Left lobe of liver (tissue), 2 donors: ENCODE data around the gene NTHL1. TPM values are rescaled to one million over a fixed set of nuclear protein-coding genes. Genes with fewer than 3 reads are reported as not detected.

Experiments
- ATAC-seq: fragments of 200-7000 bp; cut with Tn5 transposase; one replicate; pipeline ENCODE4 v1.9.1; 2020; ENCODE audit warnings: mild to moderate bottlenecking, moderate library complexity
- DNase-seq: peaks from one replicate; pipeline ENCODE4 v3.0.0-alpha.2; 2020; ENCODE audit warnings: low spot score
- total RNA-seq: library from RNA; stranded (reverse); gene quantifications from one replicate; pipeline ENCODE4 v1.2.1, GENCODE V29; 2021
- donor health status: DM: no; HTN: no; CAD: no; lungs with moderate emphysema.
- donor health status: DM: no; HTN: yes; CAD: no.

Gene NTHL1
- total RNA-seq, 1 donor from 2014 or later = 109 TPM

DNA sequence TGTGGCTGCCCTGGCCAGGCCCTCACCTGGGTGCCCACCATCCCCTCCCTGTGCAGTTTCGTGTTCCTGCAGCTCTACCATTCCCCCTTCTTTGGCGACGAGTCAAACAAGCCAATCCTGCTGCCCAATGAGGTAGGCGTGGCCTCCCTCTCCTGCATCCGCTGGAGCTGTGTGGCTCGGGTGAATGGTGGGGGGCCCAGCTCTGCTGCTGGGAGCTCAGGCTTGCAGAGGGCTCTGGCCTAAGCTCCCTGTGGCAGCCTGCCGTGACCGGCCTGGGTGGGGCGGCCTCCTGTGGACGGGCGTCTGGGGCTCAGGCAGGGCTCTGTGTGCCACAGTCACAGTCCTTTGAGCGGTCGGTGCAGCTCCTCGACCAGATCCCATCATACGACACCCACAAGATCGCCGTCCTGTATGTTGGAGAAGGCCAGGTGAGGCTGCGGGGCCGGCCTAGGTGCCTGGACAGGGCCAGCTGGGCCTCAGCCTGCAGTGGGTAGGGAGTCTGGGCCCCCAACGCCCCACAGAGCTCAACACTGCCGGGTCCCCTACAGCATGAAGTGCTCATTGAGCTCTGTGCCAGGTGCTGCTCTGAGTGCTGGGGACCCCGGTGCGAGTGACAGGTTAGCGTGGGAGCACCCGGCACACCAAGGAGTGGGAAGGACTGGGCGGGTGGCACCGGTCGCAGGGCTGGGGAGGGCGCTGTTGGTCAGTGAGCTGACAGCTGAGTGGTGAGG lies 37.4 kb upstream of the NTHL1 start:
- ATAC-seq (no peak), DNase-seq (no peak)

DNA sequence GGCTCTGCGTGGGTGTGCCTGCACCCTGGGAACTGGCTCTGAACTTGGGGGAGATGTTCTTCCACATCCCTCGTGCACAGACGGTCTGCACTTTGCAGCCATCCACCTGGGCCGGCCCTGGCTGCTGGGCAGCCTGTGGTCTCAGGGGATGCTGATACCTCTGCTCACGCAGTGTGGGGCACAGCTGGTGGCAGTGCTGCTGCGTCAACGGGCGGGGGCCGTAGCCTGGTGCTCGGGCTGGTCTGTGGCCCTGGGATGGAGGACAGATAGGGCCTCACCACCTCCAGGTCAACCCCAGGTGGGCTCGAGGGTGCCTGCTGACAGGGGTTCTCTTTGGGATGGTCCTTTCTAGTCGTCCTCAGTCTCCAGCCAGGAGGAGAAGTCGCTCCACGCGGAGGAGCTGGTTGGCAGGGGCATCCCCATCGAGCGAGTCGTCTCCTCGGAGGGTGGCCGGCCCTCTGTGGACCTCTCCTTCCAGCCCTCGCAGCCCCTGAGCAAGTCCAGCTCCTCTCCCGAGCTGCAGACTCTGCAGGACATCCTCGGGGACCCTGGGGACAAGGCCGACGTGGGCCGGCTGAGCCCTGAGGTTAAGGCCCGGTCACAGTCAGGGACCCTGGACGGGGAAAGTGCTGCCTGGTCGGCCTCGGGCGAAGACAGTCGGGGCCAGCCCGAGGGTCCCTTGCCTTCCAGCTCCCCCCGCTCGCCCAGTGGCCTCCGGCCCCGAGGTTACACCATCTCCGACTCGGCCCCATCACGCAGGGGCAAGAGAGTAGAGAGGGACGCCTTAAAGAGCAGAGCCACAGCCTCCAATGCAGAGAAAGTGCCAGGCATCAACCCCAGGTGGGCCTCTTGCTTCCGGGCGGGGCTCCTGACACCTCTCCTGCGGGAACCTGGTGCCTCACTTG lies 36.5 kb upstream of the NTHL1 start:
- DNase-seq (no peak), ATAC-seq (no peak)

DNA sequence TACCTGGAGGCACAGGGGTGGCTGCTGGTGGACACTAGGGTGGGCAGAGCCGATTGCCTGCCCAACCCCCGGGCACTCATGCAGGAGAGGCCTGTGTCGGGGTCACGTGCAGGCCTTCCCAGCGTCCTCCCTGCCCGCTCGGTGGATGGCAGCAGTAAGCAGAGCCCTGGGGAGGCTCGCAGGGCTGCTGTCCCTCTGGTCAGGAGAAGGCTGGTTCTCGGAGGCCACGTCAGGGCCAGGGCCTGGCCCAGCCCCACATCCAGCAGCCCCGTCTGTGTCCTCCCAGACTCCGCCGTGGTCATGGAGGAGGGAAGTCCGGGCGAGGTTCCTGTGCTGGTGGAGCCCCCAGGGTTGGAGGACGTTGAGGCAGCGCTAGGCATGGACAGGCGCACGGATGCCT lies 35.8 kb upstream of the NTHL1 start:
- ATAC-seq (no peak), DNase-seq (no peak)

DNA sequence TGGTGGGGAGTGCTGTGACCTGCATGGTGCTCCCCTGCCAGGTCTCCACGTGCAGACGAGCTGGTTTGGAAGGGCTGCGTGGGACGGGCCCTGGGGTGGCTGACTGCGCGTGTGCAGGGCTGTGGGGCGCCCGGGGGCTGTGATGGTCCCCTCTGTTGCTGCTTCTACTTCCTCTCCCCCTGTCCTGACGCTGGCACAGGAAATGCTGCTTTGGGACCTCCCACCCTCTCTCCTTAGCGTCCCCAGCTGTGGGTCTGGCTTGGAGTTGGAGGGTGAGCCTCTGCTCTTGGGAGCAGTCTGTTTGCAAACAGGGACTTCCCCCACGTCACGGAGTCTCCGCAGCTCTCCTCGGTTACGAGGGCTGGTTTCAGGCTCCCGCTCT lies 35.3 kb upstream of the NTHL1 start:
- no peak for ATAC-seq
- DNase-seq = no peak

DNA sequence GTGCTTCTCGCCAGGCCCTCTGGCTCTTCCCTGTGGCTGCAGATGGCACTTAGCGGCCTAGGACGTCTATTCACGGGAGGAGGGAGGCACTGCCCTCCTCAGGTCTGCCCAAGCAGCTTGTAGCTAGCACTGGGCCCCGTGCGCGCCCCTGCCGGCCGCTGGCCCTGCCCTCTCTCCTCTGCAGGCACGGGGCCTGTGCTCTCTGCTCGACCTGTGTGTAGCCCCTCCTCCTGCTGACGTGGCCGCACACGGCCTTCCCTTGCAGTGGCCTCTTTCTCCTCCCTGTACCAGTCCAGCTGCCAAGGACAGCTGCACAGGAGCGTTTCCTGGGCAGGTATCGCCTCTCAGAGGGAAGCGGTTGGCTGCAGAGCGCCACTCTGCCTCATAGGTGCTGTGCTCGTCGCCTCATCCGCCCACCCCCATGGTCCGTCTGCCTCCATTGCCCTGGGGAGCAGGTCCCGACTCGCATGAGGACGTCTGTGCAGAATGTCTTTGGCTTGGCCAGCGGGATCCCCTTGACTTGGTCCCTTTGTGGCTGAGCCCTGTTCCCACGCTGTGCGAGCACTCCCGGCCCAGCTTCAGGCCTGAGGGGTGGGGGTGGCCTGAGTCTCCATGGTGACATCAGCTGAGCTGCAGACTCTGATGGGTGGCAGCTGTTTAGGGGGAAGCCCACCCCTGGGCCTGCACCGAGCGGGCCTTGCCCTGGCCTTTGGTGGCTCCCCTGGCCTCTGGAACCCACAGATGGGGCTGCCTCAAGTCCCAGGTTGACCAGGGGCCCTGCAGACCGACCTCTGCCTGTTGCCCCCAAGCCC lies 34.7 kb upstream of the NTHL1 start:
- DNase-seq = peak; percentile 93

DNA sequence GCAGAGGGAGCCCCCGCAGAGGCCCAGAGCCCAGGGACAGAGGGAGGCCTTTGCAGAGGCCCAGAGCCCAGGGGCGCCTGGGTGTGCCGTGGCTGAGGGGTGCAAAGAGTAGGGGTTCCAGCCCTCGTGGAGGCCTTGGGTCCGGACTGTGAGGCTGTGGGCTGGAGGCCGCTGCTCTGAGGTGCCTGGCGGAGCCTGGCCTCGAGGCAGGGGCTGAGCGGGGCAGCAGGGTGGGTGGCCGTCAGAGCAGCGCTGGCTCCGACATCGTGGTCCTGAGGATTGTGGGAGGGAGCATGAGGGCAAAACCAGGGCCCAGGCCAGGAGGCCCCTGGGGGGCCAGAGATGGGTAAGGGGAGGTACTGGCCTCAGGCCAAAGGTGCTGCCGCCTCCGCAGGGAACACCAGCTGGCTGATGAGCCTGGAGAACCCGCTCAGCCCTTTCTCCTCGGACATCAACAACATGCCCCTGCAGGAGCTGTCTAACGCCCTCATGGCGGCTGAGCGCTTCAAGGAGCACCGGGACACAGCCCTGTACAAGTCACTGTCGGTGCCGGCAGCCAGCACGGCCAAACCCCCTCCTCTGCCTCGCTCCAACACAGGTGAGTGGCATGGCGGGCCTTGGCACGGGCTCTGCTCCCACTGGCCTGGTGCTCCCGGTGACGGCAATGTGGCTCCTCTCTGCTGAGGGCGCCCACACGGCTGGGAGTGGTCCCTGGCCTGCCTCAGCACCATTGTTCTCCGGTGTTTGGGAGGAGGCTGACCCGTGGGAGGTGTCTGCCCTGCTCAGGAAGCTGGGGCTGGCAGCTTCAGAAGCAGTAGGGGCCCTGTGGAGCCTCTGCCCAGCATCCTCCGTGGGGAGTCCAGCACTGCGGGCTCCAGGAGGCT lies 33.8 kb upstream of the NTHL1 start:
- ATAC-seq (peak; percentile 0), DNase-seq (no peak)

More for the DNA sequence above, 34.7 kb upstream of the NTHL1 start:
- ATAC-seq = peak; percentile 76

DNA sequence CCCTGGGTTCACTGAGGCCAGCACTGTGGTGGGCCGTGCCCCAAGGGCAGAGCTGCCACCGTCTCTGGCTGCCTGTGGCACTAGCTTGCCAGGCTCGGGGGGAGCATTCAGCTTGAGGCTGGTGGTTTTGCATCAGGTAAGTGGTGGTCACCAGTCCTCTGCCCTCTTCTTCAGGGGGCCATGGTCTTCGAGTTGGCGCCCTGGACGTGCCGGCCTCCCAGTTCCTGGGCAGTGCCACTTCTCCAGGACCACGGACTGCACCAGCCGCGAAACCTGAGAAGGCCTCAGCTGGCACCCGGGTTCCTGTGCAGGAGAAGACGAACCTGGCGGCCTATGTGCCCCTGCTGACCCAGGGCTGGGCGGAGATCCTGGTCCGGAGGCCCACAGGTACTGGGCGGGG lies 32.4 kb upstream of the NTHL1 start:
- DNase-seq = no peak
- no peak for ATAC-seq

DNA sequence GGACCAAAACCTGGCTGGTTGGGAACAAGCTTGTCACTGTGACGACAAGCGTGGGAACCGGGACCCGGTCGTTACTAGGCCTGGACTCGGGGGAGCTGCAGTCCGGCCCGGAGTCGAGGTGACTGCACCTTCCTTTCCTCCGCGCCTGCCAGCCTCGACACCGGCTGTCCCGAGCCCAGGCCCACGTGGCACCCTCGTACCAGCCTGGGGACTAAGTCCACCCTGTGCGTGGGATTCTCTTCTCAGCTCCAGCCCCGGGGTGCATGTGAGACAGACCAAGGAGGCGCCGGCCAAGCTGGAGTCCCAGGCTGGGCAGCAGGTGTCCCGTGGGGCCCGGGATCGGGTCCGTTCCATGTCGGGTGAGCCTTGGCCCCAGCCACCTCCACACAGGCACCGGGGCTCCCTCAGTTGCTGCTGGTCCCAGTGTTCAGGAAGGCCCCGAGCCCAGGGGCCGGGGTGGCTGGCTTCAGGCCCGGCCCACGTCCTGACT lies 31.7 kb upstream of the NTHL1 start:
- DNase-seq = no peak
- no peak for ATAC-seq

DNA sequence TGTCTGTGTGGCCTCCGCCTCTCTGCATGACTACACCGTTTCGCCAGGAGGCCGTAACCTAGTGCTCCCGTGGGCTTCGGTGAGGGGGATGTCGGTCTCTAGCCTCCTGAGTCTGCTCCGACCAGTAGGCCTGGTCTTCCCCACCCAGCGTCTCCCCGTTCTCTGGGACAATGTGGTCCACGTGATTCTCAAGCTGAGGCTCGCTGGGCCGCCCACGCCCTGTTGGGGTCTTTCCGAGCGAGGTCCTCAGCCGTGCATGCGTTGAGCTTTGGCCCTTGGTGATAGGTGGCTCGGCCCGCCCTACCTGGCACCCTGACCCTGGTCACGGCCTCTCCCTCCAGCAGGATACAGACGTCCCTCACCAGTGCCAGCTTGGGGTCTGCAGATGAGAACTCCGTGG lies 31.1 kb upstream of the NTHL1 start:
- DNase-seq (no peak), ATAC-seq (no peak)

DNA sequence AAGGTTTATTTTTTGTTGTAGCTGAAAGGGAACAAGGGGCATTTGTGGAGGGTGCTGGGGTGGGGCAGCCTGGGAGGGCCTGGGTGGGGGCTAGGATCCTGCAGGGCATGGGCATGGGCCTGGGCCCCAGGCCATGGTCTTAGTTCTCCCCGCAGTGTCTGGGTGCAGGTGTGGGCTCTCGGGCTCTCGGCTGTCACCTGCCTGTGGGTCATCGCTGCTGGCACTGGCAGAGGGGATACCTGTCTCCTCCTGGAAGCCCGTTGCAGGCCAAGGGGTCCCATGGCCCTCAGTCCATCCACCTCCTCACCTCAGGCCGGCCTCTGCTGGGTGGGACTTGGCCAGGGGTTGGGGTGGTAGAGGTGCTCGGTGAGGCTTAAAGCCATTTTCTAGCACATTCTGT lies 30.5 kb upstream of the NTHL1 start:
- DNase-seq = no peak
- no peak for ATAC-seq

DNA sequence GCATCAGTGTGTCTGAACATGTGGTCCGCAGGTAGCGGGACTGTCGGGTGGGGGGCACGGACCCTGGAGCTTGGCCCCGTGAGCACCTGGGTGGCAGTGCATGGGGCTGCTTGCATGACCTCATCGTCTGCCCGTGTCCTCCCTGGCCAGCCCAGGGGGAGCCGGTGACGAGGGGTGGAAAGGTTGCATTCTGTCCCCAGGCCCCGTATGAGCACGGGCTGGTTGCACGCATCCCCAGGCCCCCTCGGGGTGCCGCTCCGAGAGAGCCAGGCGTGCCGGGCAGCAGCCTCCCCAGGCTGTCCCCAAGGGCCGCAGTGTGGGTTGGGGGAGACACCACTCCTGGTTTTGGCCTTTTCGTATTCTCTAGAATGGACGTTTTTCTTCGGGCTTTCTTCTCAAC lies 30.1 kb upstream of the NTHL1 start:
- no peak for ATAC-seq
- DNase-seq = no peak

DNA sequence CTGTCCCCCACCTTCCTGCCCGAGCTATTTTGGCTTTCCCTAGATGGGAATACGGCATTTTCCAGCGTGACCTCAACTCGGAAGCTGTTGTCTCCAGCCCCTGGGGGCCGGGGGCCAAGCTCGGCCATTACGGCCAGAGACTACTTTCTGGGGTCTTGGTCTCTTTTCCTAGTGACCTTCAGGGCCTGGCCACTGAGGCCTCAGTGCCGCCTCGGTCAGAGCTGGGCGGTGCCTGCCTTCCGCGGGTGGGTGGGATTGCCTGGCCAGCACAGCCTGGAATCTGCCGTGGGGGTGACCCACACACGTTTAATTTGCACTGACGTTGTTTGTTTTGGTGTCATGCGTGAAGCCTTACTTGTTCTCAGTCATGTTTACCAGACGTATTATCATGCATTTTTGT lies 29.4 kb upstream of the NTHL1 start:
- no peak for DNase-seq
- no peak for ATAC-seq

DNA sequence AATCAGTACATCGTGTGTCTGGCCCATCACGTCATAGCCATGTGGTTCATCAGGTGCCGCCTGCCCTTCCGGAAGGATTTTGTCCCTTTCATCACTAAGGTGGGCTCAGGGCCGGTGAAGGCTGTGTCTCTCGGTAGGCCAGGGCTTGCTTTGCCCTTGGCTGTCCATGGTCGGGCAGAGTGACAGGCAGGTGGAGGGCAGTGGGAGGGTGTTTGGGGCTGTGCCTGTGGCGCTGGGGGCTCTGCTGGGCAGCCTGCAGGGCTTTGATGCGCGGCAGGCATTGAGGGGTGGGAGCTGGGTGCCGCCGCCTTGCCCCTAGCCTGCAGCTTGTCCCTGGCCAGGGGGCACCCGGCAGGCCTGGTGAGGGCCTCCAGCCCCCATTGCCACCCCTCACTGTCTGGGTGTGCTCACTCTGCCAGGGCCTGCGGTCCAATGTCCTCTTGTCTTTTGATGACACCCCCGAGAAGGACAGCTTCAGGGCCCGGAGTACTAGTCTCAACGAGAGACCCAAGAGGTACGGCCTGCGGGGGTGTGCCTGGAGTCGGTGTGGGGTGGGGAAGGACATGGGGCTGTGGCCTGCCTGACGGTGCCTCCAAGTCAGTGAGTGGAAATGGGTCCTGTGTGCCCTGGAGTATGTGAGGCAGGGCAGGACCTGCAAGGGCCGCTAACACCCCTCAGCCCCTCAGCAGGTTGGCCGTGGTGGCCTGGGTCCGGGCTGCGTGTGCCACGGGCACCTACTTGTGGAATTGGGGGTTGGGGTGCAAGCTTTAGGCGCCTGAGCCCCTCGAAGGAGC lies 28.6 kb upstream of the NTHL1 start:
- no peak for DNase-seq
- ATAC-seq = no peak

DNA sequence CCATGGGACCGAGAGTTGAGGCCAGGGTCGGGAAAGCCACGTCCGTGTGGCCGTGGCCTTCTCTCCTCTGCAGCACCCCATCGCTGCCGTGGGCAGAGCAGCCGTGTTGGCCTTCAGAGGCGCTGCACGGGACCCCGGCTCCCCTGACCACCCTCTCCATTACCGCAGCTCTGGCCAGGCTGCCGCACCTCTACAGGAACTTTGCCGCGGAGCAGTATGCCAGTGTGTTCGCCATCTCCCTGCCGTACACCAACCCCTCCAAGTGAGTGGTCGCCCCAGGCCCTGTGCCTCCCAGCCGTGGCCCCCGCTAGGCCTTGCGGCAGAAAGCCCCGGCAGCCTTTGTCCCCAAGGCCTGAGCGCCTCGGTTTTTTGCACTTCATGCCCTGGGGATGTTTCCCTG lies 28.0 kb upstream of the NTHL1 start:
- no peak for DNase-seq
- no peak for ATAC-seq

DNA sequence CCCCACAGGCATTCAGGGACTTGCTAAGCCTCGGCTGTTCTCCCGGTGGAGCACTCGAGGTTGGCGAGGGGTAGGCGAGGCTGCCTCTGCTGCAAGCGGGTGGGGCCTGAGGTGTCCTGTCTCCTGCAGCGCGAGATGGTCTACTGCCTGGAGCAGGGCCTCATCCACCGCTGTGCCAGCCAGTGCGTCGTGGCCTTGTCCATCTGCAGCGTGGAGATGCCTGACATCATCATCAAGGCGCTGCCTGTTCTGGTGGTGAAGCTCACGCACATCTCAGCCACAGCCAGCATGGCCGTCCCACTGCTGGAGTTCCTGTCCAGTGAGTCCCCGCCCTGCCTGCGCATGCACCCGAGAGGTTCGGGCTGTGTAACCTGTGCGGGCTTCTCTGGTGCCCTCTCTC lies 26.4 kb upstream of the NTHL1 start:
- ATAC-seq = no peak
- DNase-seq = no peak

DNA sequence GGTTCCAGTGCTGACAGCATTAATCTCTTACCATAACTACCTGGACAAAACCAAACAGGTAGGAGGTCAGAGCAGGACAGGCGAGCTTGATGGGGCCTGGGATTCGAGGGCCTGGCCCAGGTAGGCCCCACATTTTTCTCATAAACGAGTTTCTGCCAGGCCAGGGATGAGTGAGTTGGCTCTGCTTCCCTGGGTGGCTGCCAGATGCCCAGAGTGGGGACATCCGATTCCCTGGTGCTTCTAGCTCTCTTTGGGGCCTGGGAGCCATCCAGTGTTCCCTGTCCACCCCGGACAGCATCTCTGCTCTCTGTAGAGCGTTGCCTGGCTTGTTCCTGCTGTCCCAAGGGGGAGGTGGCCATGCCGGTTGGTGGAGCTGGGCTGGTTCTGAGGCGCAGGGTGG lies 25.3 kb upstream of the NTHL1 start:
- DNase-seq = no peak
- ATAC-seq = no peak

DNA sequence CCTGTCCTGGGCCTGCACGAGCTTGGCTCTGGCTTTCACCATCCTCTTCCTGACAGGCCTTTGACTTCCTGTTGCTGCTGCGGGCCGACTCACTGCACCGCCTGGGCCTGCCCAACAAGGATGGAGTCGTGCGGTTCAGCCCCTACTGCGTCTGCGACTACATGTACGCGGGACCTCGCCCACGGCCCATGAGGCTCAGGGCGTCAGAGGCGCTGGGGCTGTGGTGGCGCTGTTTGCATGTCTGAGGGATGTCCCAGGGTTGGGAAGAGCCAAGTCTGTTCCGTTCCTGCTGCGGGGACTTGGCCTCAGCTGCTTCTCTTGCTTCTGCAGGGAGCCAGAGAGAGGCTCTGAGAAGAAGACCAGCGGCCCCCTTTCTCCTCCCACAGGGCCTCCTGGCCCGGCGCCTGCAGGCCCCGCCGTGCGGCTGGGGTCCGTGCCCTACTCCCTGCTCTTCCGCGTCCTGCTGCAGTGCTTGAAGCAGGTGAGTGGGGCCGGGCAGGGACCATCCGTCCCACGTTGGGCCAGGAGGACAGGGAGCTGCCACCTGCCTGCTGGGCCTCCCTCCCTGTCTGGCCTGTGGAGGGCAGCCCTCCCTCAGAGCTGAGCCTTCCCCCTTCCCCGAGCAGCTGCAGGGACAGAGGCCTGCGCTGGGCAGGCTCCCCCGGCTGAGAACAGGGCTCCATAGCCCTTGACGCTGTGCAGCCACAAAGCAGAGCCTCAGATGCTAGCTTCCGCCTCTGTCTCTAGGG lies 24.0 kb upstream of the NTHL1 start:
- peak; percentile 21 for ATAC-seq
- no peak for DNase-seq

DNA sequence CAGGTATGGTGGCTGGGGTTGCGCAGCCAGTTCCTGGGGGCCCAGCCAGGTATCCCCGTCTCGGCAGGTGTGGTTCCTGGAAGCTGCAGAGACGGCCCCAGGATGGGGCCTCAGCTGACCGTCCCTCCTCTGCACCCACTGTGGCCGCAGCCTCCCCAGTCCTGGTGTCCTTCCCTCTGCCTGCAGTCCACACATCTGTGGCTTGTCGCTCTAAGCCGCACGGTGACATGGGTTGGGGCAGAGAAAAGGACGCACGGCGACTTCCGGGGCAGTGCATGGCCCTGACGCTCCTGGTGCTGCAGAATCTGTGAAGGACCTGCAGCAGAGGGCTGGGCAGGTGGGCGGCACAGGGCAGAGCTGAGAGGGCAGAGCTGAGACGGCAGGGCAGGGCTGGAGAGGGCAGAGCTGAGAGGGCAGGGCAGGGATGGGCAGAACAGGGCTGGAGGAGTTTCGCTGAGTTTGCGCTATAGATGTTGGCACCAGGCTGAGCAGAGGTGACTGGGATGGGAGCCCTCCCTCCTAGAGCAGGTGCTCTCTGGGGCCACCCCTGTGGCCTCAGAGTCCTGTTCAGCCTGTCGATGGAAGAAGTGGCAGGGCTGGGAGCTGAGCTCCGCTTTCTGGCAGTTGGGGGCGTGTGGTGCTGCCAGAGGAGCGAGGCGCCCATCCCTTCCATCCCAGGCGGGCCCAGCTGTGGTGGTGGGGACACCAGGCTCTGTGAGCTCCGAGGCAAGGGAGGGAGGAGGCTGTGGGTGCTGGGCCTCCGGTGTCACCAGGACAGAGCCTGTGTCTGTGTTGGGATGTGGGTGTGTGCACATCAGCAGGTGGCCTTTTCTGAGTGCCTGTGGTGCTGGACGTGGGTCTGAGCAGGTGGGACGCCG lies 23.2 kb upstream of the NTHL1 start:
- ATAC-seq (peak; percentile 9), DNase-seq (no peak)
